ENCODE results near the gene CAMK2G.

The CAMK2G gene

DNA sequence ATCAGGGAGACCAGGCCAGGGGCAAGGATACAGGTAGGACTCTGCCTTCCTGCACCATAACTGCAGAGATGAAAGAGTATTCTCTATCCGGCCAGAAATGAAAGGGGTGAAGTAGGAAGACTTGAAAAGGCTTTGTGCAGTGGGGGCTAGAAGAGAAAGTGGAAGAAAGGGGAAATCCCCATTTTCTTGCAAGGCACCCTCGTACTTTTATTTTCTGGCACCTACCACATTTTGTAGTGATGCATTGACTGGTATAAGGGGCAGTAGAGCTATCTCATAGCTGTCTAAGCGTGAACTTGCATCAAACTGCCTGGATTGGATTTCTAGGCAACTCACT, 752 bp upstream of the CAMK2G start:
- TF ChIP-seq, protein P1, sequence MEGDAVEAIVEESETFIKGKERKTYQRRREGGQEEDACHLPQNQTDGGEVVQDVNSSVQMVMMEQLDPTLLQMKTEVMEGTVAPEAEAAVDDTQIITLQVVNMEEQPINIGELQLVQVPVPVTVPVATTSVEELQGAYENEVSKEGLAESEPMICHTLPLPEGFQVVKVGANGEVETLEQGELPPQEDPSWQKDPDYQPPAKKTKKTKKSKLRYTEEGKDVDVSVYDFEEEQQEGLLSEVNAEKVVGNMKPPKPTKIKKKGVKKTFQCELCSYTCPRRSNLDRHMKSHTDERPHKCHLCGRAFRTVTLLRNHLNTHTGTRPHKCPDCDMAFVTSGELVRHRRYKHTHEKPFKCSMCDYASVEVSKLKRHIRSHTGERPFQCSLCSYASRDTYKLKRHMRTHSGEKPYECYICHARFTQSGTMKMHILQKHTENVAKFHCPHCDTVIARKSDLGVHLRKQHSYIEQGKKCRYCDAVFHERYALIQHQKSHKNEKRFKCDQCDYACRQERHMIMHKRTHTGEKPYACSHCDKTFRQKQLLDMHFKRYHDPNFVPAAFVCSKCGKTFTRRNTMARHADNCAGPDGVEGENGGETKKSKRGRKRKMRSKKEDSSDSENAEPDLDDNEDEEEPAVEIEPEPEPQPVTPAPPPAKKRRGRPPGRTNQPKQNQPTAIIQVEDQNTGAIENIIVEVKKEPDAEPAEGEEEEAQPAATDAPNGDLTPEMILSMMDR (conservative IDR thresholded peaks at IDR 0.05): no peak
- H3K27ac ChIP-seq: peak overlapping the region; percentile 55; the same call in 1 of the 2 replicates

DNA sequence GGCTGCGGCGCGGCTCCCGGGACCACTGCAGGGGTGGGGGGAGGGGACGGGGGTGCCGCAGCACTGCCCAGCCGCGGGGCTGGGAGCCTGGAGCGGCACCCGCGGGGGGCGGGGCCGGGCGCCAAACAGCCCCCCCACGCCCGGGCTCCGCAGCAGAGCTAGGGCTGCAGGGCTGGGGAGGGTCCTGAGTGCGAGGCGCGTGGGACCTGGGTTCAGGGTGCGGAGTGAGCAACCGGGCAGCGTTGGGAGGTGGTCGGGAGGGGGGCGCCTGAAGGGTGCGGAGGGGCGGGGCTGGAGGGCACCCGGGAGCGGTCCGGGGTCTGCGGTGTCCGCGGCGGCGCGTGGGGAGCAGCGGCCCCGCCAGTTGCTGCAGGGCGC, 528 bp downstream of the CAMK2G start:
- TF ChIP-seq, protein P1 (conservative IDR thresholded peaks at IDR 0.05): no peak
- H3K27ac ChIP-seq: peak overlapping the region; percentile 55; the same call in 1 of the 2 replicates

DNA sequence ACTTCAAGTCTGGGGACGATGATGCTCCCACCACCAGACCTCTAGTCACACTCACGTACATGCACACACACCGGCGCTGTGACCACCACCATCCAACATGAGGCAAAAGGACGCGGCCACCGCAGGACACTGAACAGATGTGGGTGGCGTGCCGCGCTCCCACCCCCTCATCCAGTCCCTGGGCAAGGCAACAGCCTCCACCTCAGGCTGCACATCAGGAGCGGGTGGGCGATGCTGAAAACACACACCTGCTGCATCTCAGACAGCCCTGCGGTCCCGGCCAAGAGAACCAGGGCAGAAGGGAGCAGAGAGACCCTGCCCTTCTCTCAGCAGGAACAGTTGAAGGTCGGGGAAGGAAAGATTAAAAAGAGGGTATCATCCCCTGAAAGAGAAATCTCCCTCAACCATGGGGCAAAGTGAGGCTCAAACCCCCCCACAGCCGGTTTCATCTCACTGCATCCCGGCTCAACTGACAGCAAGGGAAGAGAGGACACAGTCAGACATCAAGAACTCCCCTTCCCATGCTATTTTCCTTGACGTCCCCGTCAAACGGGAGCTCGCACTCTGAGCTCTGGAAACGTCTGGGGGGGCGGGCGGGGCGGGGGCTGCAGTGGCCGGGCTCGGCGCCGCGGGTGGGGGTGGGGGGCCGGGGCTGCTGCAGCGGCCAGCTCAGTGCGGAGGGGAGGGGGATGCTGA, 1.1 kb downstream of the CAMK2G start:
- TF ChIP-seq, protein P1 (conservative IDR thresholded peaks at IDR 0.05): no peak
- H3K27ac ChIP-seq: peak overlapping the region; percentile 55; the same call in 1 of the 2 replicates

DNA sequence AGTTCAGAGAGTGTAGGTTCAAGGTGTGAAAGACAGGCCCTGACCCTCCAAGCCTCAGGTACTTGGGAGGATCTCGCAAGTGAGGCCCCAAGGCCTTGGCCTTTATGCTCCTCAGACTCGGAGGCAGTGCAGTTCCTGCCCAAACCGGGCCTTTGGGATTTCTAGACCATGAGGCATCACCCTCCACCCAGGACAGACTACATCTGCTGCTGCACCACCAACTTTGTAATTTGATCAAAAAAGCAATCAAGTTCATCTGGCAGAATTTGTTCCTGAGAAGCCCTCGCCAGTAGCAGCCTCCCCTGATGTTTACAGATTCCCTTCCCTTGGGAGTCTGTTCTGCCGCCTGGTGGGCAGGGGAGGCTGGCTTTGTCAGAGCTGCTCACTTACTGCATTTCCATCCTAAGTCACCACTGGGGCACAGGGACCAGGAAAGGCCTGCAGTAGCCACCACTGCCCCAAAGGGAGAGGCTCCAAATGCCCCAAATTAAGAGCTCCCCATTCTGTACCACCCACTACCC, 2.1 kb downstream of the CAMK2G start:
- TF ChIP-seq, protein P1 (conservative IDR thresholded peaks at IDR 0.05): 0 out of 2 replicates have a peak, but pooled peaks have one; percentile 19

DNA sequence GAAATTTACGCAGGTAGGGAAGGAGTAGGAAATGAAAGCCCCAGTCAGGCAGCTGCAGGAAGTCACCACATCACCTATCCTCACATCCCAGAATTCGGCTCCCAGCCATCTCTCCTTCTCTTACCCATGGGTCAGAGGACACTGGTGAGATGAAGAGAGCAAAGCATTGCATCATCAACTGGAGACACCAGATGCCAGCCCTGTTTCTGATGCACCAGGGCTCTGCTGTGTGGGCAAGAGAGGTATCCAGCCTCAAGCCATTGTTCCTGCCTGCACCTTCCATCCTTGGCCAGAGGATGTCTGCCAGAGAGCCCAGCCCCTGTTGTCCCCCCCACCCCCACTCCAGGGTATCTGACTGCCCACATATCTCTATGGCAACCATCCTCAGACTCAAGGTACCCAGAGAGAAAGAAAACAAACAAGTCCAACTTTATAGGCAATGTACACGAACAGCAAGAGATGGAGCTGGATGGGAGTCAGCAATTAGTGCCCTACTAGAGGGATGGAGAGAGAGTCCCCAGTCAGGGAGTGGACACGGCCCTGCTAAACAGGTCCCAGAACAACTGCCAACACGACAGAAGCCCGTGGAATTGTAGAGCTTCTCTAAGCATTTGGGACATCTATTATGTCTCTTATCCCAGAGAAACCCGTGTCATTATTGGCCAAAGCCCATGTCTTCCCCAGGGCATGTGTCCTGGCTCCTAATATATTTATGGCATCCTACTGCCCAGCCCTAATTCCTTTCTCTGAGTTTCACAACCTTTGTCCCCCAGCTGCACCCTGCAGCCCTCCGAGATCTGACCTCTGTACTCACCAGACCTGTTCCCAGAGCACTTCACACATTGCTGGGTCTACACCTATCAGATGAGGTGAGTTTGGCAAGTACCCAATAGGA, 2.8 kb downstream of the CAMK2G start:
- TF ChIP-seq, protein P1 (conservative IDR thresholded peaks at IDR 0.05): no peak
- H3K27ac ChIP-seq: no peak overlapping the region

More for the DNA sequence above, 2.1 kb downstream of the CAMK2G start:
- no peak overlapping the region for H3K27ac ChIP-seq

DNA sequence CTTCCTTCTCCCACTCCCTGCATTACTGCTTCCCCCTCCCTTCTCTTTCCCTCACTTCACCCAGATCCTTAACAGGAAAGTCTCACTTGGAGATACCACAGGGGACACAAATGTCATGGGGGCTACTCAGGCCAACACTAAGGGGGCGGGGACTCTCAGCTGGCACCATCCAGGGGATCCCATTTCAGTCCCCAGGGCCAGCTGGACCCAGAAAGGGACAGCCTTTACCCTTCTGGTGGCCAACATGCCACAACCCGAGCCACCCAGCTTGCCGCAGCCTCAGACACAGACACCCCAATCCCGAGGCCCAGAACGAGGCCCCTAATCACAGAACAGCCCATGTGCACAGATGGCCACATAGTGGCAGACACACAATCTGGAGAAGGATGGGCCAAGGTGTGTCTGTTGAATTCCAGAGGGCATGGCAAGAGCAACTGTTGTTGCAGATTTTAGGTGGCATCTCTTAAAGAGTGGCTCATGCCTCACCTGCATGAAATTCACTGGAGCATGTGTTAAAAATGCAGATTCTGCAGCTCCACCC, 5.6 kb downstream of the CAMK2G start:
- no peak overlapping the region for H3K27ac ChIP-seq
- TF ChIP-seq, protein P1 (conservative IDR thresholded peaks at IDR 0.05): no peak
